Activated naive CD8-positive, alpha-beta T cell treated with anti-CD3 and anti-CD28 coated beads, Interleukin-2, amount 50 U/mL, for 24 hours (primary cell): ENCODE data around the gene FGFBP1.
A peak's percentile ranks its signal among the peaks of the same experiment; 100 is the strongest.

Experiments used
- ATAC-seq: fragments of 150-1000 bp; cut with Tn5 transposase; one replicate; pipeline ENCODE4 v1.10.0; 2021
- DNase-seq: peaks from one replicate; pipeline ENCODE4 v3.0.0; 2021
- H3K27ac Mint-ChIP-seq: one replicate; pipeline ENCODE4 v1.8.0; 2021; ENCODE audit warnings: mild to moderate bottlenecking, mixed read lengths
- H3K27me3 Mint-ChIP-seq: one replicate; pipeline ENCODE4 v1.8.0; 2021; ENCODE audit warnings: mixed read lengths
- H3K36me3 Mint-ChIP-seq: one replicate; pipeline ENCODE4 v1.8.0; 2021; ENCODE audit warnings: low read depth, mixed read lengths
- H3K4me1 Mint-ChIP-seq: one replicate; pipeline ENCODE4 v1.8.0; 2021; ENCODE audit warnings: mixed read lengths
- H3K4me3 Mint-ChIP-seq: one replicate; pipeline ENCODE4 v1.8.0; 2021; ENCODE audit warnings: mild to moderate bottlenecking, moderate library complexity, mixed read lengths
- H3K9me3 Mint-ChIP-seq: one replicate; pipeline ENCODE4 v1.8.0; 2021; ENCODE audit warnings: mixed read lengths

The FGFBP1 gene

DNA sequence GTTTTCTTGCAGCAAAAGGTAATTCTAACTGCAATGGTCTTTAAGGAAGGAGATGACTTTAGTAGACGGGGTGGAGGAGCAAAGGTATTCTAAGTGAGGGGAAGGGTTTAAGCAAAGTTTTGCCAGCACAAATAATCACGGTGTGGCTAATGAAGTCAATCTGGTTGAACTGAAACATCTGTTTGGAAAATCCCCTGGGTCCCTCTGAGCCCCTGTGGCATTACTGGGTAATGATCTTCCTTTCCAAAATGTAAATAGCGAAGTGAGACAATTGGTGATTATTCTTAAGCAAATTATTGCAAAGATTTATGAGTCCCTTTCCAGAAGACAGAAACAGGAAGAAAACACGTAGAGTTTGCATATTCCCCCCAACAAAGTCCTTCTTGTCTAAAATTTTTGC is 47.2 kb downstream of the FGFBP1 start:
- Mint-ChIP-seq H3K4me3 (no peak overlapping the region), H3K36me3 (no peaks in the 10 kb centered on the region), H3K27me3 (peaks cover 10% of the 10 kb centered on the region), H3K4me1 (peaks cover 6% of the 10 kb centered on the region), H3K27ac (no peak overlapping the region), H3K9me3 (no peaks in the 10 kb centered on the region)
- ATAC-seq, result no peak
- DNase-seq, result no peak

DNA sequence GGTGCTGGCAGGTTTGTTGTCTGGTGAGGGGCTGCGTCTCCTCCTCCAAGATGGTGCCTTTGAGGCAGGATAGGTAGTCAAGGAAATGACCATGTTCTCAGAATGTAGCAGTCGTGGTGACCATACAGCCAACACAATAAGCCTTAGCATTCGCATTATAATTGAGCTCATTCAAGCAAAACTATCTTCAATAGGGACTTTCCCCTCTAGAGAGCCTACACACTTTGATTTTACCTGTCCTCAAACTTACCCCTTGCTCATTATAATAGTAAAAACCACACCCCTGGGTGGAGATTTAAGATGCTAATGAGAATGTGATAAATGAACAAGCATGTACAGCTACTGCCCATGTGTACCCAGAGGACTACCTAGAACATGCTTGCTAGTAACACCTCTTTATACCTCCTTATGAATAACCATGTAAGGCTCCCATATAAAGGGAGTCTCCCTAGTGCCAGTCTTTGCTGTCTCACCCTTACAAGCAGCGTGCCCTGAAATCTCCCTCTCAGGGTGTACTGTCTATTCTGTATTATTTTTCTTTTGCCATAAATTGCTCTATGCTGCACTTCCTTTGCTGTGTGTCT is 48.2 kb downstream of the FGFBP1 start:
- Mint-ChIP-seq H3K4me1 (peaks cover 6% of the 10 kb centered on the region), H3K36me3 (no peaks in the 10 kb centered on the region), H3K9me3 (no peaks in the 10 kb centered on the region), H3K27ac (no peak overlapping the region), H3K27me3 (peaks cover 3% of the 10 kb centered on the region), H3K4me3 (no peak overlapping the region)
- ATAC-seq, result no peak
- DNase-seq, result no peak

DNA sequence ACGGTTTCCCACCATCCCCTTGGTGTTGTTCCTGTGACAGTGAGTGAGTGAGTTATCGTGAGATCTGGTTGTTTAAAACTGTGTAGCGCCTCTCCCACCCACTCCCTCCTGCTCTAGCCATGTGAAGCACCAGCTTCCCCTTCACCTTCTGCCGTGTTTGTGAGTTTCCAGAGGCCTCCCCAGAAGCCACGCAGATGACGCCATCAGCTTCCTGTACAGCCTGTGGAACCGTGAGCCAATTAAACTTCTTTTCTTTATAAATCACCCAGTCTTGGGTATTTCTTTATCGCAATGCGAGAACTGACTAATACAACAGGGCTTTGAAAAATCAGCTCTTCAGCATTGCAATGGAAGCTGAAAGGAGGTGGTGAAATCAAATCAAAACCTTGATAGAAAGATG is 50.0 kb downstream of the FGFBP1 start:
- Mint-ChIP-seq H3K4me1 (peaks cover 3% of the 10 kb centered on the region), H3K27me3 (no peaks in the 10 kb centered on the region), H3K36me3 (no peaks in the 10 kb centered on the region), H3K27ac (no peak overlapping the region), H3K4me3 (no peak overlapping the region), H3K9me3 (no peaks in the 10 kb centered on the region)
- peak; percentile 46 for ATAC-seq
- DNase-seq, result no peak
